Stimulated activated CD8-positive, alpha-beta memory T cell treated with anti-CD3 and anti-CD28 coated beads, Interleukin-15, amount 100 ng/mL, for 1 hour (primary cell): ENCODE measurements around the gene POLR2L.
A peak's percentile ranks its signal among the peaks of the same experiment; 100 is the strongest.

Experiments
- DNase-seq: peaks from one replicate; pipeline ENCODE4 v3.0.0-alpha.2; 2020; ENCODE audit warnings: low read depth

The POLR2L gene

GRCh38 chr11:810040-810567 is 32.2 kb downstream of the POLR2L start:
- DNase-seq: no peak

GRCh38 chr11:809287-810039 is 32.9 kb downstream of the POLR2L start, which contains the start of gene RPLP2:
TSS of gene RPLP2 (plus strand) at chr11:809967. CDS start at chr11:810235, 268 bp downstream.
- DNase-seq: peak; percentile 98

GRCh38 chr11:808427-809286 is 33.7 kb downstream of the POLR2L start:
- no peak for DNase-seq

GRCh38 chr11:804599-804964 is 37.7 kb downstream of the POLR2L start:
- no peak for DNase-seq

- no peak for DNase-seq
Observed at GRCh38 chr11:803770-804598, 38.3 kb downstream of the POLR2L start.

- no peak for DNase-seq
Observed at GRCh38 chr11:803467-803742, 38.9 kb downstream of the POLR2L start.

- no peak for DNase-seq
Observed at GRCh38 chr11:802693-803466, 39.4 kb downstream of the POLR2L start.

- no peak for DNase-seq
Observed at GRCh38 chr11:802018-802617, 40.2 kb downstream of the POLR2L start.

GRCh38 chr11:801097-801780 is 41.1 kb downstream of the POLR2L start:
- no peak for DNase-seq

- no peak for DNase-seq
Observed at GRCh38 chr11:800473-800872, 41.9 kb downstream of the POLR2L start.

- no peak for DNase-seq
Observed at GRCh38 chr11:799641-800316, 42.5 kb downstream of the POLR2L start.

GRCh38 chr11:798093-798713 is 44.1 kb downstream of the POLR2L start, which contains the start of gene SLC25A22:
TSS of gene SLC25A22 (minus strand) at chr11:798281. CDS start at chr11:795006, 3,275 bp downstream.
- DNase-seq: peak; percentile 64

- DNase-seq: peak; percentile 42
Observed at GRCh38 chr11:797296-798092, 44.8 kb downstream of the POLR2L start.

GRCh38 chr11:796565-797295 is 45.6 kb downstream of the POLR2L start:
- no peak for DNase-seq

- peak; percentile 29 for DNase-seq
Observed at GRCh38 chr11:795634-796564, 46.4 kb downstream of the POLR2L start.

- DNase-seq: no peak
Observed at GRCh38 chr11:794766-795633, 47.3 kb downstream of the POLR2L start.
